DND-41 (cell line): ENCODE measurements around the gene ANGPTL5.
"Not testable (repeated sequence)": the region's sequence is repeated elsewhere in the genome, so short reads cannot be mapped to it uniquely, and the experiment has no call there.

Experiments
- ATAC-seq: fragments of 200-7000 bp; cut with Tn5 transposase; 3 replicates; pipeline ENCODE4 v1.9.1; 2021; ENCODE audit warnings: low read depth; ENCODE audit not compliant: insufficient read depth
- DNase-seq: peaks from one replicate; pipeline ENCODE4 v3.0.0-alpha.2; 2020
- H2AFZ ChIP-seq: 2 replicates; pipeline ENCODE4 v1.6.0; 2012; ENCODE audit warnings: low read depth, low read length
- H3K27ac ChIP-seq: 2 replicates; pipeline ENCODE4 v1.5.1; 2012; ENCODE audit warnings: low read length, inconsistent platforms
- H3K27me3 ChIP-seq: fragments of 200-600 bp; sonication (generic); 2 replicates; pipeline ENCODE4 v1.6.0; 2012; ENCODE audit warnings: low read length, mild to moderate bottlenecking, inconsistent platforms; ENCODE audit not compliant: insufficient read depth, poor library complexity
- H3K36me3 ChIP-seq: 2 replicates; pipeline ENCODE4 v1.5.1; 2012; ENCODE audit warnings: low read length, inconsistent platforms; ENCODE audit not compliant: insufficient read depth
- H3K4me1 ChIP-seq: 2 replicates; pipeline ENCODE4 v1.5.1; 2012; ENCODE audit warnings: mild to moderate bottlenecking, low read length; ENCODE audit not compliant: insufficient read depth
- H3K4me2 ChIP-seq: 2 replicates; pipeline ENCODE4 v1.6.0; 2012; ENCODE audit warnings: mild to moderate bottlenecking, moderate library complexity, low read length, inconsistent platforms; ENCODE audit not compliant: insufficient read depth
- H3K4me3 ChIP-seq, 2 experiments: fragments of 200-600 bp in 1 of 2; shearing (Covaris generic) in 1 of 2; 2 replicates each; pipeline ENCODE4 v1.5.1; 2012 to 2016; ENCODE audit warnings: inconsistent platforms in 2 of 2, low read length in 2 of 2, mild to moderate bottlenecking in 2 of 2, low read depth in 1 of 2, moderate library complexity in 1 of 2
- H3K79me2 ChIP-seq: 2 replicates; pipeline ENCODE4 v1.6.0; 2012; ENCODE audit warnings: low read length, inconsistent platforms; ENCODE audit not compliant: insufficient read depth
- H3K9ac ChIP-seq: 2 replicates; pipeline ENCODE4 v1.6.0; 2012; ENCODE audit warnings: low read depth, mild to moderate bottlenecking, inconsistent platforms, low read length, moderate library complexity
- H3K9me3 ChIP-seq: 2 replicates; pipeline ENCODE4 v1.5.1; 2012; ENCODE audit warnings: low read length, moderate library complexity, mild to moderate bottlenecking, inconsistent platforms; ENCODE audit not compliant: insufficient read depth, severe bottlenecking
- H4K20me1 ChIP-seq: 2 replicates; pipeline ENCODE4 v1.6.0; 2012; ENCODE audit warnings: low read length; ENCODE audit not compliant: insufficient read depth
- CTCF ChIP-seq: IDR thresholded peaks from 2 replicates; pipeline ENCODE4 v1.5.1; 2012; ENCODE audit warnings: borderline replicate concordance, low read length, moderate library complexity, mild to moderate bottlenecking; ENCODE audit not compliant: poor library complexity, severe bottlenecking; ENCODE audit errors: extremely low read depth
- EZH2 ChIP-seq: IDR thresholded peaks from 3 replicates; pipeline ENCODE4 v1.6.1; 2012; ENCODE audit warnings: borderline replicate concordance, low read depth, mild to moderate bottlenecking, moderate library complexity, low read length, inconsistent platforms; ENCODE audit not compliant: severe bottlenecking

The ANGPTL5 gene

GRCh38 chr11:101916422-101916821, at the start of gene ANGPTL5:
ANGPTL5 (minus strand) TSS chr11:101916522; CDS start chr11:101907909, 8,613 bp downstream.
- H3K4me1 ChIP-seq = peaks cover 22% of the 10 kb centered on the region

GRCh38 chr11:101964200-101964599, 47.9 kb upstream of the ANGPTL5 start:
- not testable (repeated sequence) for H3K4me1 ChIP-seq, H3K27ac ChIP-seq, H3K27me3 ChIP-seq, H2AFZ ChIP-seq, H3K4me3 ChIP-seq, H3K36me3 ChIP-seq, H3K9ac ChIP-seq, H3K79me2 ChIP-seq, H3K4me2 ChIP-seq, H4K20me1 ChIP-seq, ATAC-seq, DNase-seq, H3K9me3 ChIP-seq

More at GRCh38 chr11:101916422-101916821, at the start of gene ANGPTL5:
- no peaks in the 10 kb centered on the region for H4K20me1 ChIP-seq
- TF ChIP-seq CTCF (no peak), EZH2 (no peak)
- H2AFZ ChIP-seq = peak within 1 kb of the TSS; percentile 89
- H3K9me3 ChIP-seq = no peaks in the 10 kb centered on the region
- ATAC-seq (no peak), DNase-seq (no peak)
- peak within 1 kb of the TSS; percentile 79 for H3K4me2 ChIP-seq
- H3K36me3 ChIP-seq = no peaks in the 10 kb centered on the region
- H3K79me2 ChIP-seq = no peaks in the 10 kb centered on the region
- peak within 1 kb of the TSS; percentile 55 for H3K9ac ChIP-seq
- no peaks in the 10 kb centered on the region for H3K27me3 ChIP-seq
- H3K4me3 ChIP-seq = peak within 1 kb of the TSS; percentile 24 to 71
- H3K27ac ChIP-seq = peak within 1 kb of the TSS; percentile 62

GRCh38 chr11:101960231-101960630, 43.9 kb upstream of the ANGPTL5 start:
- H3K4me1 ChIP-seq = no peaks in the 10 kb centered on the region
- TF ChIP-seq EZH2 (no peak), CTCF (no peak)
- no peak overlapping the region for H3K4me2 ChIP-seq
- H3K9me3 ChIP-seq = no peaks in the 10 kb centered on the region
- H2AFZ ChIP-seq = no peak overlapping the region
- no peak for DNase-seq
- H3K27ac ChIP-seq = no peak overlapping the region
- H3K36me3 ChIP-seq = no peaks in the 10 kb centered on the region
- H3K79me2 ChIP-seq = no peaks in the 10 kb centered on the region
- no peaks in the 10 kb centered on the region for H3K27me3 ChIP-seq
- no peak overlapping the region for H3K4me3 ChIP-seq
- no peaks in the 10 kb centered on the region for H4K20me1 ChIP-seq
- ATAC-seq = no peak
- no peak overlapping the region for H3K9ac ChIP-seq

- no peaks in the 10 kb centered on the region for H4K20me1 ChIP-seq
- H3K4me1 ChIP-seq = no peaks in the 10 kb centered on the region
- H3K79me2 ChIP-seq = no peaks in the 10 kb centered on the region
- no peaks in the 10 kb centered on the region for H3K27me3 ChIP-seq
- DNase-seq = no peak
- H3K9ac ChIP-seq = no peak overlapping the region
- no peak for ATAC-seq
- H3K4me3 ChIP-seq = no peak overlapping the region
- no peak overlapping the region for H3K4me2 ChIP-seq
- TF ChIP-seq CTCF (no peak), EZH2 (no peak)
- no peak overlapping the region for H2AFZ ChIP-seq
- H3K9me3 ChIP-seq = no peaks in the 10 kb centered on the region
- H3K27ac ChIP-seq = no peak overlapping the region
- no peaks in the 10 kb centered on the region for H3K36me3 ChIP-seq
These were observed 39.4 kb upstream of the ANGPTL5 start for GRCh38 chr11:101955701-101956100.
